Chondrocyte (in vitro differentiated cells): ENCODE results near the gene HNRNPH2. TPM values are rescaled to one million over a fixed set of nuclear protein-coding genes. Genes with fewer than 3 reads are reported as not detected.

Experiments
- DNase-seq: peaks from one replicate; pipeline ENCODE4 v3.0.0; 2021; ENCODE audit warnings: mixed read lengths, low spot score
- H3K27ac Mint-ChIP-seq: one replicate; pipeline ENCODE4 v1.8.0; 2021; ENCODE audit warnings: mild to moderate bottlenecking, moderate library complexity, mixed read lengths; ENCODE audit not compliant: unreplicated experiment
- H3K27me3 Mint-ChIP-seq: 2 replicates; pipeline ENCODE4 v1.8.0; 2021; ENCODE audit warnings: low read depth, mixed read lengths
- H3K36me3 Mint-ChIP-seq: 2 replicates; pipeline ENCODE4 v1.8.0; 2021; ENCODE audit warnings: low read depth, mixed read lengths
- H3K4me1 Mint-ChIP-seq: 2 replicates; pipeline ENCODE4 v1.8.0; 2021; ENCODE audit warnings: low read depth, mild to moderate bottlenecking, mixed read lengths
- H3K4me3 Mint-ChIP-seq: one replicate; pipeline ENCODE4 v1.8.0; 2021; ENCODE audit warnings: mild to moderate bottlenecking, moderate library complexity, mixed read lengths; ENCODE audit not compliant: unreplicated experiment
- H3K9me3 Mint-ChIP-seq: 2 replicates; pipeline ENCODE4 v1.8.0; 2021; ENCODE audit warnings: low read depth, mixed read lengths
- CTCF ChIP-seq: fragments of 200-600 bp; sonication (generic); IDR thresholded peaks from 2 replicates; pipeline ENCODE4 v1.5.0; 2021; ENCODE audit warnings: antibody characterized with exemption, mild to moderate bottlenecking, moderate library complexity
- total RNA-seq: library from RNA; stranded (reverse); gene quantifications from 3 replicates; pipeline ENCODE4 v1.2.1, GENCODE V29; 2021

HNRNPH2 gene
- total RNA-seq, 1 donor from 2014 or later: 52.9 TPM

- no peak for DNase-seq
- Mint-ChIP-seq H3K9me3 (peaks cover 12% of the 10 kb centered on the region), H3K4me3 (no peak overlapping the region), H3K27ac (no peak overlapping the region), H3K4me1 (no peaks in the 10 kb centered on the region), H3K36me3 (peaks cover 11% of the 10 kb centered on the region), H3K27me3 (no peaks in the 10 kb centered on the region)
- no peak for TF ChIP-seq CTCF
Observed at GRCh38 chrX:101452056-101452455, 44.0 kb downstream of the HNRNPH2 start.

- no peaks in the 10 kb centered on the region for H3K36me3 Mint-ChIP-seq
- H3K27ac Mint-ChIP-seq: no peak overlapping the region
- no peak for DNase-seq
- H3K4me1 Mint-ChIP-seq: no peaks in the 10 kb centered on the region
- TF ChIP-seq CTCF: no peak
- H3K9me3 Mint-ChIP-seq: no peaks in the 10 kb centered on the region
- no peaks in the 10 kb centered on the region for H3K27me3 Mint-ChIP-seq
- no peak overlapping the region for H3K4me3 Mint-ChIP-seq
Observed at GRCh38 chrX:101460669-101461068, 52.6 kb downstream of the HNRNPH2 start.

- Mint-ChIP-seq H3K4me3 (no peak overlapping the region), H3K27ac (no peak overlapping the region), H3K27me3 (no peaks in the 10 kb centered on the region)
Observed at GRCh38 chrX:101462892-101463291, 54.9 kb downstream of the HNRNPH2 start.

More at GRCh38 chrX:101462892-101463291, 54.9 kb downstream of the HNRNPH2 start:
- H3K36me3 Mint-ChIP-seq: no peaks in the 10 kb centered on the region
- H3K9me3 Mint-ChIP-seq: peaks cover 4% of the 10 kb centered on the region
- no peak for DNase-seq
- no peaks in the 10 kb centered on the region for H3K4me1 Mint-ChIP-seq
- peak; percentile 64 for TF ChIP-seq CTCF

Other genes starting within 250 kb of the HNRNPH2 start
- 0.23 to 0.92 TPM (median 0.37 TPM) in 3 replicates for gene DRP2, start 188.4 kb upstream of the HNRNPH2 start, total RNA-seq
- 0.21 to 0.39 TPM (median 0.30 TPM) in 3 replicates for gene TAF7L, start 116.9 kb upstream of the HNRNPH2 start, total RNA-seq
- gene TIMM8A, start 59.5 kb upstream of the HNRNPH2 start, total RNA-seq: 9.2 to 12.9 TPM (median 11.0 TPM) in 3 replicates
- not detected in 3 replicates for gene BTK, start 22.0 kb upstream of the HNRNPH2 start, total RNA-seq
- 105 to 164 TPM (median 110 TPM) in 3 replicates for gene RPL36A, start 17.2 kb upstream of the HNRNPH2 start, total RNA-seq
- gene GLA, start 297 bp upstream of the HNRNPH2 start, total RNA-seq: 24.6 to 33.7 TPM (median 28.1 TPM) in 3 replicates
- gene ARMCX4, start 77.2 kb downstream of the HNRNPH2 start, total RNA-seq: 13.3 to 15.4 TPM (median 15.2 TPM) in 3 replicates
- gene ARMCX1, start 142.3 kb downstream of the HNRNPH2 start, total RNA-seq: 36.0 to 46.1 TPM (median 36.7 TPM) in 3 replicates
- 91.5 to 103 TPM (median 98.5 TPM) in 3 replicates for gene ARMCX6, start 209.8 kb downstream of the HNRNPH2 start, total RNA-seq
- 114 to 155 TPM (median 123 TPM) in 3 replicates for gene ARMCX3, start 214.9 kb downstream of the HNRNPH2 start, total RNA-seq